HUES6 (cell line): Measurements from ENCODE around the gene RELA.

ENCODE experiments used
- H3K27ac ChIP-seq: 2 replicates; pipeline ENCODE4 v1.7.0; 2013; ENCODE audit warnings: low read depth, mild to moderate bottlenecking, low read length, inconsistent platforms
- H3K27me3 ChIP-seq: 2 replicates; pipeline ENCODE4 v1.6.1; 2013; ENCODE audit warnings: low read length; ENCODE audit not compliant: control insufficient read depth, insufficient read depth
- H3K36me3 ChIP-seq: 2 replicates; pipeline ENCODE4 v1.6.1; 2013; ENCODE audit warnings: low read length; ENCODE audit not compliant: control insufficient read depth, insufficient read depth
- H3K4me1 ChIP-seq: 2 replicates; pipeline ENCODE4 v1.6.1; 2013; ENCODE audit warnings: low read length; ENCODE audit not compliant: control insufficient read depth, insufficient read depth
- H3K4me3 ChIP-seq: 2 replicates; pipeline ENCODE4 v1.5.1; 2013; ENCODE audit warnings: low read depth, low read length
- H3K9ac ChIP-seq: one replicate; pipeline ENCODE4 v1.6.1; 2013; ENCODE audit warnings: mild to moderate bottlenecking, low read length
- H3K9me3 ChIP-seq: 2 replicates; pipeline ENCODE4 v1.6.1; 2013; ENCODE audit warnings: low read depth, low read length; ENCODE audit not compliant: control insufficient read depth, insufficient read depth

RELA gene

GRCh38 chr11:65625628-65626342 lies 36.9 kb downstream of the RELA start:
- H3K36me3 ChIP-seq = peaks cover 95% of the 10 kb centered on the region
- no peaks in the 10 kb centered on the region for H3K27me3 ChIP-seq
- no peaks in the 10 kb centered on the region for H3K9me3 ChIP-seq
- H3K4me1 ChIP-seq = no peaks in the 10 kb centered on the region
- no peak overlapping the region for H3K9ac ChIP-seq
- H3K4me3 ChIP-seq = no peak overlapping the region
- H3K27ac ChIP-seq = no peak overlapping the region

- H3K27ac ChIP-seq = no peak overlapping the region
Observed at GRCh38 chr11:65624931-65625627, 37.6 kb downstream of the RELA start.

GRCh38 chr11:65623852-65624616 lies 38.7 kb downstream of the RELA start:
- no peaks in the 10 kb centered on the region for H3K4me1 ChIP-seq
- peaks cover 95% of the 10 kb centered on the region for H3K36me3 ChIP-seq
- H3K27ac ChIP-seq = no peak overlapping the region
- H3K27me3 ChIP-seq = no peaks in the 10 kb centered on the region
- H3K9me3 ChIP-seq = no peaks in the 10 kb centered on the region
- no peak overlapping the region for H3K4me3 ChIP-seq
- H3K9ac ChIP-seq = no peak overlapping the region

More at GRCh38 chr11:65624931-65625627, 37.6 kb downstream of the RELA start:
- Histone ChIP-seq H3K9me3 (no peaks in the 10 kb centered on the region), H3K27me3 (no peaks in the 10 kb centered on the region), H3K4me3 (no peak overlapping the region), H3K4me1 (no peaks in the 10 kb centered on the region), H3K9ac (no peak overlapping the region), H3K36me3 (peaks cover 95% of the 10 kb centered on the region)

GRCh38 chr11:65623177-65623576 lies 39.5 kb downstream of the RELA start:
- H3K9me3 ChIP-seq = no peaks in the 10 kb centered on the region
- H3K36me3 ChIP-seq = peaks cover 96% of the 10 kb centered on the region
- H3K27ac ChIP-seq = no peak overlapping the region
- H3K9ac ChIP-seq = no peak overlapping the region
- no peak overlapping the region for H3K4me3 ChIP-seq
- H3K4me1 ChIP-seq = no peaks in the 10 kb centered on the region
- H3K27me3 ChIP-seq = no peaks in the 10 kb centered on the region

GRCh38 chr11:65622011-65622410 lies 40.7 kb downstream of the RELA start:
- Histone ChIP-seq H3K4me1 (no peaks in the 10 kb centered on the region), H3K27ac (no peak overlapping the region), H3K4me3 (no peak overlapping the region), H3K36me3 (peaks cover 96% of the 10 kb centered on the region), H3K27me3 (no peaks in the 10 kb centered on the region), H3K9ac (no peak overlapping the region), H3K9me3 (no peaks in the 10 kb centered on the region)

GRCh38 chr11:65621460-65621859 lies 41.3 kb downstream of the RELA start:
- no peak overlapping the region for H3K9ac ChIP-seq
- no peak overlapping the region for H3K27ac ChIP-seq
- H3K36me3 ChIP-seq = peaks cover 91% of the 10 kb centered on the region
- no peak overlapping the region for H3K4me3 ChIP-seq
- peaks cover 3% of the 10 kb centered on the region for H3K4me1 ChIP-seq
- H3K27me3 ChIP-seq = no peaks in the 10 kb centered on the region
- no peaks in the 10 kb centered on the region for H3K9me3 ChIP-seq

GRCh38 chr11:65620666-65621065 lies 42.0 kb downstream of the RELA start:
- no peak overlapping the region for H3K9ac ChIP-seq
- peaks cover 83% of the 10 kb centered on the region for H3K36me3 ChIP-seq
- peaks cover 5% of the 10 kb centered on the region for H3K4me1 ChIP-seq
- H3K9me3 ChIP-seq = no peaks in the 10 kb centered on the region
- H3K27ac ChIP-seq = no peak overlapping the region
- no peak overlapping the region for H3K4me3 ChIP-seq
- H3K27me3 ChIP-seq = no peaks in the 10 kb centered on the region

GRCh38 chr11:65619281-65619928 lies 43.3 kb downstream of the RELA start:
- Histone ChIP-seq H3K9me3 (no peaks in the 10 kb centered on the region), H3K4me3 (no peak overlapping the region), H3K4me1 (peaks cover 5% of the 10 kb centered on the region), H3K27ac (no peak overlapping the region), H3K27me3 (no peaks in the 10 kb centered on the region), H3K9ac (no peak overlapping the region), H3K36me3 (peaks cover 72% of the 10 kb centered on the region)

GRCh38 chr11:65618763-65619162 lies 44.0 kb downstream of the RELA start:
- no peak overlapping the region for H3K27ac ChIP-seq
- H3K4me3 ChIP-seq = no peak overlapping the region
- H3K9me3 ChIP-seq = no peaks in the 10 kb centered on the region
- H3K36me3 ChIP-seq = peaks cover 65% of the 10 kb centered on the region
- H3K9ac ChIP-seq = no peak overlapping the region
- H3K27me3 ChIP-seq = no peaks in the 10 kb centered on the region
- H3K4me1 ChIP-seq = peaks cover 5% of the 10 kb centered on the region

GRCh38 chr11:65617990-65618751 lies 44.5 kb downstream of the RELA start:
- Histone ChIP-seq H3K27me3 (no peaks in the 10 kb centered on the region), H3K36me3 (peaks cover 59% of the 10 kb centered on the region), H3K4me3 (no peak overlapping the region), H3K4me1 (peaks cover 7% of the 10 kb centered on the region), H3K9ac (no peak overlapping the region), H3K9me3 (no peaks in the 10 kb centered on the region), H3K27ac (no peak overlapping the region)
